Mucosa of stomach (tissue), 1 donor: ENCODE measurements around the gene DPP9.

Experiments used
- H3K27me3 ChIP-seq: one replicate; pipeline ENCODE4 v1.7.0; 2013; ENCODE audit warnings: mild to moderate bottlenecking, low read length; ENCODE audit not compliant: control insufficient read depth, insufficient read depth
- H3K36me3 ChIP-seq: one replicate; pipeline ENCODE4 v1.7.0; 2013; ENCODE audit warnings: low read length; ENCODE audit not compliant: control insufficient read depth, insufficient read depth
- H3K4me1 ChIP-seq: one replicate; pipeline ENCODE4 v1.7.0; 2013; ENCODE audit warnings: mild to moderate bottlenecking, low read length; ENCODE audit not compliant: control insufficient read depth, insufficient read depth
- H3K4me3 ChIP-seq: one replicate; pipeline ENCODE4 v1.7.0; 2013; ENCODE audit warnings: low read length
- H3K9ac ChIP-seq: one replicate; pipeline ENCODE4 v1.7.0; 2013; ENCODE audit warnings: mild to moderate bottlenecking, low read length, moderate library complexity
- H3K9me3 ChIP-seq: one replicate; pipeline ENCODE4 v1.7.0; 2013; ENCODE audit warnings: mild to moderate bottlenecking, low read length, moderate library complexity; ENCODE audit not compliant: control insufficient read depth
- donor health status: Pancreatic carcinoma.

The DPP9 gene

DNA sequence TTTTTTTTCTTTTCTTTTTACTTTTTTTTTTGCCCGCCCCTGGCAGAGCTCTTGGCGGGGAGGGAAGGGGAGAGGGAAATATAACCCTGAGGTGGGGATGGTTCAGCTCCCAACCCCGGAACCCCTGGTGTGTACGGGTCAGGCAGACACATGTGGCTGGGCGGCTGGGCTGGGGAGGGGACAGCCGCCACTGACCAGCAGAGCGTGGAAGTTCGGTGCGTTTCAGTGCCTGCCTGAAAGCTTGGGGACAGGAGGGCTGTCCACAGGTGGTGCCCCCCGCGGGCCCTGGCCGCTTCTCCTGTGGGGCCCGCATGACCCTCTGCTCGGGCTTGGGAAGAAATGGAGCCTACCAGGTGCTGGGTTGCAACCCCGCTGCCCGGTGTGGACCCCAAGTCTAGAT lies 48.3 kb downstream of the DPP9 start:
- H3K9me3 ChIP-seq, result no peaks in the 10 kb centered on the region
- no peaks in the 10 kb centered on the region for H3K27me3 ChIP-seq
- H3K36me3 ChIP-seq, result no peaks in the 10 kb centered on the region
- peaks cover 5% of the 10 kb centered on the region for H3K4me1 ChIP-seq
- no peak overlapping the region for H3K4me3 ChIP-seq
- no peak overlapping the region for H3K9ac ChIP-seq

DNA sequence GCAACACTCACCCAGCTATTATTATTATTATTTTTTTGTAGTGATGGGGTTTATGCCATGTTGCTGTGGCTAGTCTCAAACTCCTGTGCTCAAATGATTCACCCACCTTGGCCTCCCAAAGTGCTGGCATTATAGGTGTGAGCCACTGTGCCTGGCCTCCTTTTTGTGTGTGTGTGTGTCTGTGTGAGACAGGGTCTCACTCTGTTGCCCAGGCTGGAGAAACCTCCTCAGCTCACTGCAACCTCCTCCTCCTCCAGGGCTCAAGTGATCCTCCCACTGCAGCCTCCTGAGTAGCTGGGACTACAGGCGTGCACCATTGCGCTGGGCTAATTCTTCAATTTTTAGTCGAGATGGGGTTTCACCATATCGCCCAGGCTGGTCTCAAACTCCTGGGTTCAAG lies 49.9 kb downstream of the DPP9 start:
- Histone ChIP-seq H3K9me3 (no peaks in the 10 kb centered on the region), H3K27me3 (no peaks in the 10 kb centered on the region), H3K9ac (no peak overlapping the region), H3K4me3 (no peak overlapping the region), H3K36me3 (no peaks in the 10 kb centered on the region), H3K4me1 (peaks cover 14% of the 10 kb centered on the region)

DNA sequence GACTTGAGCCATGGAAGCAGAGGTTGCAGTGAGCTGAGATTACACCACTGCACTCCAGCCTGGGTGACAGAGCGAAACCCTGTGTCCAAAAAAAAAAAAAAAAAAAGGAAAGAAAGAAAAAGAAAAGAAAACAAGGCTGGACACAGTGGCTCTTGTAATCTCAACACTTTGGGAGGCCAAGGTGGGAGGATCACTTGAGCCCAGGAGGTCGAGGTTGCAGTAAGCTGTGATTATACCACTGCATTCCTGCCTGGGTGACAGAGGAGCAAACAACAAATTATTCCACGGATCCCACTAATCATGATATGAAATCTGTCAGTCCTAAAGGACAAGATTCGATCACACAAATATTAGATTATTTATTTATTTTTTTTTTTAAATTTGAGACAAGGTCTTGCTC lies 50.4 kb downstream of the DPP9 start:
- Histone ChIP-seq H3K36me3 (no peaks in the 10 kb centered on the region), H3K27me3 (no peaks in the 10 kb centered on the region), H3K9ac (no peak overlapping the region), H3K9me3 (no peaks in the 10 kb centered on the region), H3K4me1 (peaks cover 19% of the 10 kb centered on the region), H3K4me3 (no peak overlapping the region)

DNA sequence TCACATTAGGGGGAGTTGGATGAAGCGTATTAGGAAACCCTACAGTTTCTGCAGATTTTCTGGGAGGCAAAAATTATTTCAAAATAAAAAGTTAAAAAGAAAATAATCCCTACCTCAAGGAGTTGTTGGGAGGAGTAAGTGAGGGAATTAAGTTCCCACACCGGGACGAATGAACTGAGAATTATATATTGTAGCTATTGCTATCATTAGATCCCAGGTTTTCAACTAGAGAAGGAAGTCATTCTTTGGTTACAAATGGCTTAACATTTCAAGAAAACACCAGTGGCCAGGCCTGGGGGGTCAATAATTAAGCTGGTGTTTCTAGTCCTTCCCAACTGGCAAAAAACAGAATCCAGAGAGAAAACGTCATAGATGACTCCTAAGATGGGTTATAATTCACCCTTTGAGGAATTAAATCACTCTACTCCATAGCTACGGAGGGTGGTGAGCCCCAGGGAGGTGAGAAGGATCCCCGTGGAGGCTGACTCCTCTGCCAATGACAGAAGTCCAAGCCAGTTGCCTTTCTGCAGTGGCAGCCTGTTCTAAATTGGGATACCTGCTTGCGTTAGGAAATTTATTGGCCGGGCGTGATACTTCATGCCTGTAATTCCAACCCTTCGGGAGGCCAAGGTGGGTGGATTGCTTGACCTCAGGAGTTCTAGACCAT lies 52.3 kb downstream of the DPP9 start:
- H3K27me3 ChIP-seq, result no peaks in the 10 kb centered on the region

DNA sequence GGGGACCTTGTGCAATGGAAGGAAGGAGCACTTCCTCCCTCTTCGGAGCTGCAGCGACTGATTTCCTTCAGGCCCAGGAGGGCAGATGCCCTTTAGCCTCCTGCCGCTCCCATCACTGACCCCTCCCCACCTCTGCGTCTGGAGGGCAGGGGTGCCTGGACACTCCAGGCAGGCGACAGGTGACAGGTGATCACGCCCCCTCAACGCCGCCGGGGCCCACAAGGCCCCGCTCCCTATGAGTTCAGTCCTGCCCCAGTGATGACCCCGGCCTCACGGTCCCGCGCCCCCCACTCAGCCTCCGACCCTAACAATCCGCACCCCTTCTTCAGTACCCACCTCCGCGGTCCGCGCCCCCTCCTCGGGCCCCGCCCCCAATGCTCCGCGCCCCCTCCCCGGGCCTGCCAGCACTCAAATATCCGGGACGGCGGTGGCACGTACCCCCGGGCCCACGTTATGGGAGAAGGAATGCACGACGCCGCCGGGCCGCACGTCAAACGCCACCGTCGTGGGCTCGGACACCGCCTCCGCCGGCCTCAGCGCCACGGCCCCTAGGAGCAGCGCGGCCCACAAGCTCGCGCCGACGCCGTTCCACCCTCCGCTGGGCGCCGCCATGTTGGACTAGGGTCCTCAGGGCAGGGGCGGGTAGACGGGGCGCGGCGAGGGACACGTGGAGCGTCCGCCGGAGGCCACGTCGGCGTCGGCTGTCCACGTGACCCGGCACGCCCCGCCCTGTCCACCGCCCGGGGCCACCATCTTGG lies 53.7 kb downstream of the DPP9 start, which contains the start of gene MYDGF:
Gene MYDGF, minus strand, starts transcription at position 620 of the 758 bp plus-strand sequence. Its CDS starts 8 bp downstream, at position 612.
- H3K36me3 ChIP-seq, result no peaks in the 10 kb centered on the region

More for the DNA sequence above, 52.3 kb downstream of the DPP9 start:
- Histone ChIP-seq H3K4me1 (peaks cover 21% of the 10 kb centered on the region), H3K9me3 (no peaks in the 10 kb centered on the region), H3K9ac (no peak overlapping the region), H3K4me3 (no peak overlapping the region), H3K36me3 (no peaks in the 10 kb centered on the region)

GRCh38 chr19:4664642-4665041 lies 59.0 kb downstream of the DPP9 start:
- H3K9ac ChIP-seq, result no peak overlapping the region
- H3K4me3 ChIP-seq, result no peak overlapping the region
- H3K4me1 ChIP-seq, result peaks cover 22% of the 10 kb centered on the region
- no peaks in the 10 kb centered on the region for H3K27me3 ChIP-seq
- H3K9me3 ChIP-seq, result no peaks in the 10 kb centered on the region
- peaks cover 3% of the 10 kb centered on the region for H3K36me3 ChIP-seq

More for the DNA sequence above, 53.7 kb downstream of the DPP9 start, which contains the start of gene MYDGF:
- Histone ChIP-seq H3K27me3 (no peaks in the 10 kb centered on the region), H3K4me1 (peaks cover 21% of the 10 kb centered on the region), H3K9me3 (no peaks in the 10 kb centered on the region), H3K4me3 (peak within 1 kb of the TSS; percentile 60), H3K9ac (peak within 1 kb of the TSS; percentile 73)

DNA sequence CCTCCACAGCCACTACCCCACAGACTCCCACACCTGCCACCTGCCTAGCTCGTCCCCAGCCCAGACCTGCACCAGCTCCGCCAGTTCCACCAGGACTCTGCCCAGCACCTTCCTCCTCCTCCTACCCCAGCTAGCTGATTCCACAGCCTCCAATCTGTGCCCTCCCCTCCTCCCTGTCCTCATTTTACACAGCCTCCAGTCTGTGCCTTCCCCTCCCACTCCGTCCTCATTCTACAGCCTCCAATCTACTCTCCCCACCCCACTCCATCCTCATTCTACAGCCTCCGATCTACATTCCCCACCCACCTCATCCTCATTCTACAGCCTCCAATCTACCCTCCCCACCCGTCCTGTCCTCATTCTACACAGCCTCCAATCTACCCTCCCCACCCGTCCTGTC lies 60.8 kb downstream of the DPP9 start:
- H3K9ac ChIP-seq, result no peak overlapping the region
- no peak overlapping the region for H3K4me3 ChIP-seq
- H3K27me3 ChIP-seq, result no peaks in the 10 kb centered on the region
- H3K36me3 ChIP-seq, result peaks cover 8% of the 10 kb centered on the region
- no peaks in the 10 kb centered on the region for H3K9me3 ChIP-seq
- H3K4me1 ChIP-seq, result peaks cover 6% of the 10 kb centered on the region

DNA sequence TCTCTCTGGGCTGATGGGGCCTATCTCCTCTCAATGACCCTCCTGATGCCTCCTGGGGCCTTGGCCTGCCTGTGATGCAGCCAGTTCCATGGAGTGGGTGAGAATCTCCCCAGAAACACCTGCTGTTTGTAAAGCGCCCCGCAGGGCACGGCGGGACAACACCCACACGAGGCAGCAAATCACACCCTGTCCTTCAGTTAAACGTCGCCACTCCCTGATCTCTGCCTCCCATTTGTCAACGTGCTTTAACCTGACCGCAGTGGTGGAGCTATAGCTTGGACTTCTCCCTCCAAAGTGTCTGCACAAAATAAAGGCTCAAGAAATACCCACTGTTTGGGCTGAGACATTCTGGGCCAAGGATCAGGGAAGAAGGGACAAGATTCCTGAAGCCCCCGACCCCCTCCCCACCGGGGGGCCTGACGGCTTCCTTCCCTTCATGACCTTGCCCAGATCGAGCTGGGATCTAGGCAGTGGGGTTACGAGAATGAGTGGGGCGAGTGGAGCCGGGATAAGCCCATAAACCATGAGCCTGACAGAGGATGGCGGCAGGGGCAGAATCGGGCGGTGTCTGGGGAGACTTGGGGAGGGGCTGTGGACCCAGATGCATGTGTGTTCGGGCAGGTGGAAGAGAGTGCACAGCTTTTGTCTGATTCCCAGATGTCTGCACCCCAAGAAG lies 61.5 kb downstream of the DPP9 start:
- H3K9ac ChIP-seq, result no peak overlapping the region
- peaks cover 12% of the 10 kb centered on the region for H3K36me3 ChIP-seq
- no peak overlapping the region for H3K4me3 ChIP-seq
- peaks cover 6% of the 10 kb centered on the region for H3K4me1 ChIP-seq
- H3K27me3 ChIP-seq, result no peaks in the 10 kb centered on the region
- no peaks in the 10 kb centered on the region for H3K9me3 ChIP-seq

- Histone ChIP-seq H3K9ac (no peak overlapping the region), H3K36me3 (peaks cover 12% of the 10 kb centered on the region)
These were observed 62.6 kb downstream of the DPP9 start for GRCh38 chr19:4660993-4661392.

DNA sequence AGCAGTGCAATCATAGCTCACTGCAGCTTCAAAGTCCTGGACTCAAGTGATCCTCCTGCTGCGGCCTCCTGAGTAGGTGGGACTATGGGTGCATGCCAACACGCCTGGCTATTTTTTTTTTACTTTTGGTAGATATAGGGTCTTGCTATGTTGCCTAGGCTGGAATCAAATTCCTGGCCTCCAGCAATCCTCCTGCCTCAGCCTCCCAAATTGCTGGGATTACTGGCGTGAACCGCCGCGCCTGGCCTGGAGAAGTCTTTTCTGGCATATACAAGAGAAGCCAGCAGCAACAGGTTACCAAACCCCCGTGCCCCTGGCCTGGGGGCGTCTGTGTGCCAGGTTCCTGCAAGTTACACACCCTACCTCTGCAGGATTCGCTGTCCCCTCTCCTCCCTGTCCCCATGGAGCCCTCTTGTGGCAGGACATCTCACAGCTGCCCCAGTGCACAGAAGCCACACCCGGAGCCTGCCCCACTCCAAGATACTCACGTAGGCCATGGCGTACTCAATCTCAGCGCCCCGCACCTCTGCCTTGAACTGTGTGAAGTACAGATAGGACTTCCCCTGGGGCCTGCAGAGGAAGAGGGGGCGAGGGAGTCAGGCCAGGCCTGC lies 63.4 kb downstream of the DPP9 start:
- Histone ChIP-seq H3K27me3 (no peaks in the 10 kb centered on the region), H3K9me3 (no peaks in the 10 kb centered on the region), H3K4me3 (no peak overlapping the region), H3K9ac (no peak overlapping the region), H3K4me1 (peaks cover 6% of the 10 kb centered on the region), H3K36me3 (peaks cover 12% of the 10 kb centered on the region)

More at GRCh38 chr19:4660993-4661392, 62.6 kb downstream of the DPP9 start:
- Histone ChIP-seq H3K4me3 (no peak overlapping the region), H3K4me1 (peaks cover 6% of the 10 kb centered on the region), H3K9me3 (no peaks in the 10 kb centered on the region), H3K27me3 (no peaks in the 10 kb centered on the region)

GRCh38 chr19:4657835-4658234 lies 65.8 kb downstream of the DPP9 start:
- Histone ChIP-seq H3K36me3 (peaks cover 9% of the 10 kb centered on the region), H3K9ac (no peak overlapping the region), H3K4me3 (no peak overlapping the region), H3K27me3 (no peaks in the 10 kb centered on the region), H3K4me1 (peaks cover 6% of the 10 kb centered on the region), H3K9me3 (no peaks in the 10 kb centered on the region)
